ENCODE measurements around the gene PSMA1. TPM values are rescaled to one million over a fixed set of nuclear protein-coding genes. Genes with fewer than 3 reads are reported as not detected.

Gene PSMA1
- 131 and 134 TPM in 2 replicates for total RNA-seq (2014; rRNA removed; shearing (Covaris generic))

GRCh38 chr11:14519917-14520746, at the start of gene PSMA1:
Gene PSMA1 (minus strand): TSS chr11:14520386. CDS start chr11:14520299, 87 bp downstream.

GRCh38 chr11:14499560-14500180, 20.5 kb downstream of the PSMA1 start, which contains the start of gene COPB1:
Gene COPB1 (minus strand): TSS chr11:14499811. CDS start chr11:14498928, 883 bp downstream.

Small RNAs within 50 kb of the gene (small RNA-seq; reads per million reads assigned to genes)
- gene RNU7-49P = not detected

Other genes starting within 250 kb of the PSMA1 start
- gene RRAS2, start 161.2 kb downstream of the PSMA1 start, total RNA-seq (2014; rRNA removed; shearing (Covaris generic)) = 26.5 and 32.5 TPM in 2 replicates
- 63.4 and 76.8 TPM in 2 replicates for gene COPB1, start 20.6 kb downstream of the PSMA1 start, total RNA-seq (2014; rRNA removed; shearing (Covaris generic))
- 0.74 and 0.98 TPM in 2 replicates for gene PDE3B, start 123.4 kb upstream of the PSMA1 start, total RNA-seq (2014; rRNA removed; shearing (Covaris generic))